ENCODE data around the gene MECR. TPM values are rescaled to one million over a fixed set of nuclear protein-coding genes. Genes with fewer than 3 reads are reported as not detected.

The MECR gene
- total RNA-seq, 2 donors from 2014 or later, result 25.7 to 33.0 TPM

DNA sequence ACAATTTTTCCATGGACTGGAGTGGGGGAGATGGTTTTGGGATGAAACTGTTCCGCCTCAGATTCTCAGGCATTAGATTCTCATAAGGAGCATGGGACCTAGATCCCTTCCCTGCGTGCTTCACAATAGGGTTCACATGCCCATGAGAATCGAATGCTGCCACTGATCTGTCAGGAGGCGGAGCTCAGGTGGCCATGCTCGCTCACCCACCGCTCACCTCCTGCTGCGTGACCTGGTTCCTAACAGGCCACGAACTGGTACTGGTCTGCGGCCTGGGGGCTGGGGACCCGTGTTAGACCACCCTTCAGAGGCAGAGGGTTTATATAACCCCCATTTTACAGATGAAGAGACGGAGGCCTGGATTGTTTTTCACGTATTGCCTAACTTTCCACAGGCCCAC, 32.7 kb downstream of the MECR start:
- ATAC-seq, result no peak
- DNase-seq (ENCODE audit: low spot score in 2 of 2), result no peak
- no peaks in the 10 kb centered on the region for H3K9me3 Mint-ChIP-seq
- H3K27ac Mint-ChIP-seq, result no peak overlapping the region
- peaks cover 6 to 17% of the 10 kb centered on the region in 2 donors for H3K36me3 Mint-ChIP-seq

DNA sequence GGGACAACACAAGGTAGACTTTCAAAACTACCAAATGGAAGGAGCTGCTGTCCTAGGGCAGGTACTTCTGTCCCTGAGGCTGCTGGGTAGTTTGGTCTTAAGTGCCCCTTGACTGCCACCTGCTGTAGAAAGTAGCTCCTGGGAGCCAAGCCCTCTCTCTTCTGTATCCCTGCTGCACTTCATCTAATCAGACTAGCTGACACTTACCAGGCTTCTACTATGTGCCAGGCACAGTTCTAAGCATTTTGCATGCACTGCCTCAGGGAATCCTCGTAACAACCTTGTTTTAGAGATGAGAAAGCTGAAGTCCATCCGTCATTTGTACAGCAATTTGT, 33.2 kb downstream of the MECR start:
- Mint-ChIP-seq H3K9me3 (no peaks in the 10 kb centered on the region), H3K36me3 (peaks cover 6 to 17% of the 10 kb centered on the region in 2 donors), H3K27ac (no peak overlapping the region)
- peak; percentile 57 to 80 for ATAC-seq
- peak in 1 of 2 donors; percentile 21 for DNase-seq (ENCODE audit: low spot score in 2 of 2)

GRCh38 chr1:29196863-29197589, 33.7 kb downstream of the MECR start:
- no peak for DNase-seq (ENCODE audit: low spot score in 2 of 2)
- peak in 1 of 2 donors; percentile 11 for ATAC-seq
- peaks cover 6 to 13% of the 10 kb centered on the region in 2 donors for H3K36me3 Mint-ChIP-seq
- no peak overlapping the region for H3K27ac Mint-ChIP-seq
- no peaks in the 10 kb centered on the region for H3K9me3 Mint-ChIP-seq

- ATAC-seq (no peak), DNase-seq (ENCODE audit: low spot score in 2 of 2) (peak in 1 of 2 donors; percentile 7)
- Mint-ChIP-seq H3K9me3 (no peaks in the 10 kb centered on the region), H3K27ac (peak overlapping the region in 1 of 2 donors; percentile 50), H3K36me3 (peaks cover 6 to 9% of the 10 kb centered on the region in 2 donors)
Observed at GRCh38 chr1:29195881-29196291, 34.8 kb downstream of the MECR start.

DNA sequence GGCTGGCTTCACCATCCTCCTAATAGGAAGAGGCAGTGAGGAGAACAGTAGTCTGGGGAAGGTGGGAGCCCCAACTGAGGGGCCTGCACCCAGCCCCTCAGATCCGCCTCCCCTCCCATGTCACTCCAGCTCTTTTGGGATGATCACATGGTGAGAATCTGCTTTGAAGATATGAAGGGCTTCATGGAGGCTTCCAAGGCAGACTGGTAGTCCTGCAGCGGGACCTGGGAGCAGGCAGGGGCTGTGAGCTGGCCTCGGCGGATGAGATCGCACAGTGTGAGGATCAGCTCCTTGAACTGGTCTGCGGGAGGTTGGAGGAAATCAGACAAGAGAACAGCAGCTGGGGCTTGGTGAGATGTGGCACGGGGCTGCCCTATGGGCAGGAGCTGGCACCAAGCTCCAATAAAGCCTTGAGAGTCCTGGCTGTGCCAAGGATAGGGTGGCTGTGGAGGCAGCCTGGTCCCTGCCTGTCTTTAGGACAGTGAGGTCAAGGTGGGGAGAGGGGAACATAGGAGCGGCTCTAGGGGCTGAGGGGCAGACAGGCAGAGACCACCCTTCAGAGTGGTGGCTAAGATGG, 36.8 kb downstream of the MECR start:
- no peak for ATAC-seq
- Mint-ChIP-seq H3K9me3 (no peaks in the 10 kb centered on the region), H3K36me3 (peaks cover 6 to 9% of the 10 kb centered on the region in 2 donors), H3K27ac (peak overlapping the region; percentile 4 to 88)
- DNase-seq (ENCODE audit: low spot score in 2 of 2), result peak in 1 of 2 donors; percentile 6

- Mint-ChIP-seq H3K9me3 (no peaks in the 10 kb centered on the region), H3K27ac (peak overlapping the region in 1 of 2 donors; percentile 50), H3K36me3 (peaks cover 6 to 9% of the 10 kb centered on the region in 2 donors)
- no peak for DNase-seq (ENCODE audit: low spot score in 2 of 2)
- no peak for ATAC-seq
Observed at GRCh38 chr1:29190718-29191117, 40.0 kb downstream of the MECR start.

- Mint-ChIP-seq H3K27ac (no peak overlapping the region), H3K36me3 (no peaks in the 10 kb centered on the region), H3K9me3 (no peaks in the 10 kb centered on the region)
- ATAC-seq, result no peak
- no peak for DNase-seq (ENCODE audit: low spot score in 2 of 2)
Observed at GRCh38 chr1:29186707-29187106, 44.0 kb downstream of the MECR start.

- no peak for DNase-seq (ENCODE audit: low spot score in 2 of 2)
- Mint-ChIP-seq H3K36me3 (no peaks in the 10 kb centered on the region), H3K9me3 (no peaks in the 10 kb centered on the region), H3K27ac (no peak overlapping the region)
- ATAC-seq, result no peak
Observed at GRCh38 chr1:29186252-29186651, 44.5 kb downstream of the MECR start.

- H3K27ac Mint-ChIP-seq, result no peak overlapping the region
Observed at GRCh38 chr1:29183287-29183686, 47.4 kb downstream of the MECR start.

DNA sequence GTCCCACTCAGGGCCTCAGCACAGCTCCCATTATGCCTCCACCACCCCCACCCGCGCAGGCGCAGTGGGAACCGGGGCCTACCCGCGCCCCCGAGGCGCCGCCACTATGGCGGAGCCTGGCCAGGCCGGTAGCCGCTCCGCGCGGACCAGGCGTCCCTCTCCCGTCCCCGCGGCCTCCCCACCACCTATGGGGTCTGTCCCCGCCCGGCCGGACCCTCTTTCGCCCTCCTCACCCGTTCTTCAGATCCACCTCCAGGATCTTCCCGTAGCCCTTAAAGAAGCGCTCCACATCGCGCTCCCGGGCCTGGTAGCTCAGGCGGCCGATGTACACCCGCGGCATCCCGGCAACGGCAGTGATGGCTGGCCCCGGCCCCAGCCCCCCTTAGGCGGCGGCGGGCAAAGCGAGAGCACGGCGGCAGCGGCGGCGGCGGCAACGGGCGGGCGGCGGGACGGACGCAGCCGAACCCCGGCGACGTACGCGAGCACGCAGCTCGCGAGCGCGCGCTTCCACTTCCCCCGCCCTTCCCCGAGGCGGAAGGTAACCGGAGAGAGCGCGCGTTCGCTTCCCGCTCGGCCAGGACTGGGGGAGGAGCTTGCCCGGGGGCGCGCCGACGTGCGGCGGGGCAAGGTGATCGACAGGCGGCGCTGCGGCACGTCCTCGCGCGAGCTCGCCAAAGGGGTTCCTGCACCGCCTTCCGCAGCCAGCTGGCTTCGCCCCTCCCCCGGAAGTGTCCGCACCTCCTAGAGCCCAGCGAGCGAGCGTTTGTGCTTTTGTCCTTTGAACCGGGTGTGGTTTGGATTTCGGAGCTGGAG, 49.1 kb downstream of the MECR start, which contains the start of gene SRSF4:
Gene SRSF4, minus strand, starts transcription at position 488 of the 813 bp plus-strand sequence. Its CDS starts 148 bp downstream, at position 340.
- H3K36me3 Mint-ChIP-seq, result peaks cover 28 to 36% of the 10 kb centered on the region in 2 donors
- peak; percentile 92 for ATAC-seq
- H3K27ac Mint-ChIP-seq, result peak within 1 kb of the TSS; percentile 96 to 98
- H3K9me3 Mint-ChIP-seq, result no peaks in the 10 kb centered on the region
- DNase-seq (ENCODE audit: low spot score in 2 of 2), result peak; percentile 99

More at GRCh38 chr1:29183287-29183686, 47.4 kb downstream of the MECR start:
- no peak for ATAC-seq
- H3K9me3 Mint-ChIP-seq, result no peaks in the 10 kb centered on the region
- DNase-seq (ENCODE audit: low spot score in 2 of 2), result no peak
- peaks cover 26 to 28% of the 10 kb centered on the region in 2 donors for H3K36me3 Mint-ChIP-seq

DNA sequence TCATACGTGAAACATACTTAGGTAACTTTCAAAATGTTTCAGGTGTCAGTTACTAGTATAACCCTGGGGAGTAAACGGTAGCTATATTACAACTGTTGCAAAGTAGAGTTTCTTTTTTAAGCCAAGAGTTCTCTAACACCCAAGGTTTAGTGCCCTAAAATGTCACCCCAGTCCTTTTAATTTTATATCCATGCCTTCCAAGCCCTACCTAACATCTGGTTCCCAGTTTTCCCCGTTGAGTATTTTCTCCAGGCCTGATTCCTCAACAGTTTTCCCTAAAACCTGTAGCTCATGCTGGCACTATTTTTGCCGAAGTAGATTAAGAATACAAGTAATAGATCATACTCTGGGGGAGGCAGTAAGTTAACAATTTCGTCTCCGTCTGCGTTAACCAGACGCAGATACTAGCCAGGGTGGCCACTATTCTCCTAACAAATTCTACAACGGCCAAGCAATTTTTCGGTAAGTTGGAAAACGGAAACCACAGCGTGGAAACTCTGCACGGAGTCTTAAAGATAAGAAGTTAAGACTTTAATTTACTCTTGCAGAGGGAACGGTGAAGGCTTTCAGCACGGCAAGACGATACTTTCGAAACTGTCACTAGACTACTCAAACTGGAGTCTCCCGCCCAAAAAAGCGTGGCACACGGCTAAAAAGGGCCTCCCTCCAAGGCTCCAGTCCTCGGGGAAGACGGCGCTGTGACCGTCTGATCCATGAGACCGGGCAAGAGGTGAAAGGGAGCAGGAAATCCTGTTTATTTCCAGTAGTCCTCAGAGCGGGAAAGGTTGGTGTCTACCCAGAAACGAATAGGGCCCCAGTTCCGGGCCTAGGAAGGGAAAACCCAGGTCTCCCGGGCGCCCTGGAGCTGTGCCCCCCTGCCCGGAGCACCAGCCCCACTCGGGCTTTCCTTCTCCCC, 50.0 kb downstream of the MECR start:
- no peaks in the 10 kb centered on the region for H3K9me3 Mint-ChIP-seq
- peak in 1 of 2 donors; percentile 2 for ATAC-seq

GRCh38 chr1:29179641-29180184, 51.0 kb downstream of the MECR start:
- DNase-seq (ENCODE audit: low spot score in 2 of 2) (no peak), ATAC-seq (no peak)
- Mint-ChIP-seq H3K27ac (peak overlapping the region; percentile 96 to 98), H3K9me3 (no peaks in the 10 kb centered on the region), H3K36me3 (peaks cover 28 to 43% of the 10 kb centered on the region in 2 donors)

More for the DNA sequence above, 50.0 kb downstream of the MECR start:
- Mint-ChIP-seq H3K36me3 (peaks cover 28 to 42% of the 10 kb centered on the region in 2 donors), H3K27ac (peak overlapping the region; percentile 96 to 98)
- DNase-seq (ENCODE audit: low spot score in 2 of 2), result no peak

DNA sequence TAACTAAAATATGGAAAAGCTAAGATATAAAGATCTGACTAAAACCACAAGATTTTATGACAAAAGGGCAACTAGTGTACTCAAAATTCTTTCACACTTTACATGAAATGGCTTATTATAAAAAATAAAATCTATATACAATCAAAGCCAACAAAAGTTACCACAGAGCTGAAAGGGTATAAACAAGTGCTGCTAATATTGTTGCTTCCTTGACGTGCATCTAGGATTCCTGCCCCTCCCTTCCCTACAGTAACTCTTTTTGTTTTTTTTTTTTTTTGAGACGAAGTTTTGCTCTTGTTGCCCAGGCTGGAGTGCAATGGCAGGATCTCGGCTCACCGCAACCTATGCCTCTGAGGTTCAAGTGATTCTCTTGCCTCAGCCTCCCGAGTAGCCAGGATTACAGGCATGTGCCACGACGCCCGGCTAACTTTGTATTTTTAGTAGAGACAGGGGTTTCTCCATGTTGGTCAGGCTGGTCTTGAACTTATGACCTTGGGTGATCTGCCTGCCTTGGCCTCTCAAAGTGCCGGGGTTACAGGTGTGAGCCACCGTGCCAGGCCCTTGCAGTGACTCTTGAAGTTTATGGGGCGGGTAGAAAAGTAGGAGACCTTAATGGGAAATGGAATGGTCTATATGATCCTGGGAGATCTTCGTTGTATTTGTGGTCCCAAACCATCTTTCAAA, 53.6 kb downstream of the MECR start:
- DNase-seq (ENCODE audit: low spot score in 2 of 2) (no peak), ATAC-seq (no peak)
- Mint-ChIP-seq H3K9me3 (no peaks in the 10 kb centered on the region), H3K36me3 (peaks cover 28 to 54% of the 10 kb centered on the region in 2 donors), H3K27ac (peak overlapping the region in 1 of 2 donors; percentile 47)

DNA sequence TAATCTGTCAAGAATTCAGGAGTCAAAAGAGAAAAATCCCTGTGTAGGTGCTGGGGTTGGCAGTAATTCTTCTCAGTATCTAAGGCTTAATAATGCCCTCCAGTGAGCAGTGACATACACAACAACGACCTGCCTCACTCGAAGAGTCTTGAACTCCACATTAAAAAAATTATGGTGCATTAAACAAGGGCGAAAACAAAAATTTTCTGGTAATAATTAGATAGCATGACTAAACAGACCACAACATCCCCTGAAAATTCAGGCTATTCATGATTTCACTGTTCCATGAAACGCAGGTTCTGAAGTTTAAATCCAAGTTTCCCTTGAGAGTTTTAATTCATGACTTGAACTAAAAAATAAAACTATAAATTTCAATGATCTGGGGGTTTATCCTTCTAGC, 54.2 kb downstream of the MECR start:
- ATAC-seq (no peak), DNase-seq (ENCODE audit: low spot score in 2 of 2) (no peak)
- Mint-ChIP-seq H3K27ac (peak overlapping the region in 1 of 2 donors; percentile 24), H3K9me3 (no peaks in the 10 kb centered on the region), H3K36me3 (peaks cover 28 to 54% of the 10 kb centered on the region in 2 donors)

DNA sequence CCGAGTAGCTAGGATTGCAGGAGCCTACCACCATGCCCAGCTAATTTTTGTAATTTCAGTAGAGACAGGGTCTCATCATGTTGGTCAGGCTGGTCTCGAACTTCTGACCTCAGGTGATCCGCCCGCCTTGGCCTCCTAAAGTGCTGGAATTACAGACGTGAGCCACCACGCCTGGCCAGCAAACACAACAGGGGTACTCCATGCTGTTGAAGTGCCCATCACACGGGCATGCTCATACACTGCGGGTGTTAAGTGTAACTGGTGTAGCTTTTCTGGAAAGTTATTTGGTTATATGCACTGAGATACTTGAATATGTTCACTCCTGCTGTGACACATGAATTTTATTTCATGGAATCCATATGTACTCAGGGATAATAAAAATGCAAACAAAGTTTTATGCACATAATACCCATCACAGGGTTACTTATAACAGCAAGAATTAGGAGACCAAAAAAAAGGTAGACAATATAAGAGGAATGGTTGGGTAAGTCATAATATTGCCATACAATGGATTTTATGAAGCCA, 58.3 kb downstream of the MECR start:
- no peak for DNase-seq (ENCODE audit: low spot score in 2 of 2)
- Mint-ChIP-seq H3K27ac (no peak overlapping the region), H3K36me3 (peaks cover 4 to 33% of the 10 kb centered on the region in 2 donors), H3K9me3 (no peaks in the 10 kb centered on the region)
- ATAC-seq, result no peak
